Retina (tissue), 1 donor: Measurements from ENCODE around the gene ADGRF5.

Experiments
- DNase-seq: peaks from one replicate; pipeline ENCODE4 v3.0.0-alpha.2; 2016

ADGRF5 gene

GRCh38 chr6:46921731-46922130 lies at the start of gene ADGRF5:
Gene ADGRF5 (minus strand): TSS chr6:46921938. CDS start chr6:46906762, 15,176 bp downstream.
- no peak for DNase-seq

- no peak for DNase-seq
Observed at GRCh38 chr6:46969206-46969605, 47.5 kb upstream of the ADGRF5 start.

GRCh38 chr6:46967826-46968349 lies 46.1 kb upstream of the ADGRF5 start:
- DNase-seq, result no peak

GRCh38 chr6:46964716-46965519 lies 43.2 kb upstream of the ADGRF5 start:
- no peak for DNase-seq

- no peak for DNase-seq
Observed at GRCh38 chr6:46963626-46964025, 41.9 kb upstream of the ADGRF5 start.

- no peak for DNase-seq
Observed at GRCh38 chr6:46963039-46963438, 41.3 kb upstream of the ADGRF5 start.

- DNase-seq, result no peak
Observed at GRCh38 chr6:46961711-46962110, 40.0 kb upstream of the ADGRF5 start.

- no peak for DNase-seq
Observed at GRCh38 chr6:46961232-46961631, 39.5 kb upstream of the ADGRF5 start.

- DNase-seq, result no peak
Observed at GRCh38 chr6:46959419-46959818, 37.7 kb upstream of the ADGRF5 start.

GRCh38 chr6:46956409-46956808 lies 34.7 kb upstream of the ADGRF5 start:
- no peak for DNase-seq

- DNase-seq, result no peak
Observed at GRCh38 chr6:46954837-46955451, 33.2 kb upstream of the ADGRF5 start.

- DNase-seq, result no peak
Observed at GRCh38 chr6:46953921-46954320, 32.2 kb upstream of the ADGRF5 start.

GRCh38 chr6:46949632-46950280 lies 28.0 kb upstream of the ADGRF5 start:
- no peak for DNase-seq

GRCh38 chr6:46948699-46949098 lies 27.0 kb upstream of the ADGRF5 start:
- DNase-seq, result no peak

GRCh38 chr6:46947497-46947896 lies 25.8 kb upstream of the ADGRF5 start:
- no peak for DNase-seq

- no peak for DNase-seq
Observed at GRCh38 chr6:46940433-46941226, 18.9 kb upstream of the ADGRF5 start.

- DNase-seq, result no peak
Observed at GRCh38 chr6:46937642-46938041, 15.9 kb upstream of the ADGRF5 start.

- DNase-seq, result no peak
Observed at GRCh38 chr6:46935687-46936086, 13.9 kb upstream of the ADGRF5 start.

GRCh38 chr6:46933751-46934150 lies 12.0 kb upstream of the ADGRF5 start:
- no peak for DNase-seq

GRCh38 chr6:46932526-46933319 lies 11.0 kb upstream of the ADGRF5 start:
- no peak for DNase-seq

GRCh38 chr6:46931416-46931815 lies 9.7 kb upstream of the ADGRF5 start:
- no peak for DNase-seq

GRCh38 chr6:46930331-46930730 lies 8.6 kb upstream of the ADGRF5 start:
- DNase-seq, result no peak
